GM18526 (cell line): Measurements from ENCODE around the gene PRR5L.

Experiments used
- POLR2A ChIP-seq: IDR thresholded peaks from 3 replicates; pipeline ENCODE4 v1.6.1; 2011; ENCODE audit not compliant: insufficient read length; ENCODE audit errors: extremely low read depth

PRR5L gene

GRCh38 chr11:36376009-36376887 lies 80.2 kb downstream of the PRR5L start:
- TF ChIP-seq POLR2A = no peak

- no peak for TF ChIP-seq POLR2A
These were observed 81.0 kb downstream of the PRR5L start for GRCh38 chr11:36376888-36377758.

- no peak for TF ChIP-seq POLR2A
These were observed 81.9 kb downstream of the PRR5L start for GRCh38 chr11:36377759-36378564.

- TF ChIP-seq POLR2A = no peak
These were observed 83.6 kb downstream of the PRR5L start for GRCh38 chr11:36379653-36380052.

GRCh38 chr11:36380296-36381014 lies 84.4 kb downstream of the PRR5L start:
- TF ChIP-seq POLR2A = no peak

- TF ChIP-seq POLR2A = no peak
These were observed 84.9 kb downstream of the PRR5L start for GRCh38 chr11:36381015-36381360.

- TF ChIP-seq POLR2A = no peak
These were observed 87.1 kb downstream of the PRR5L start for GRCh38 chr11:36383195-36383594.

- TF ChIP-seq POLR2A = no peak
These were observed 89.3 kb downstream of the PRR5L start for GRCh38 chr11:36385121-36385970.

- no peak for TF ChIP-seq POLR2A
These were observed 90.3 kb downstream of the PRR5L start for GRCh38 chr11:36386411-36386810.

GRCh38 chr11:36388071-36388470 lies 92.0 kb downstream of the PRR5L start:
- no peak for TF ChIP-seq POLR2A

- TF ChIP-seq POLR2A = no peak
These were observed 92.9 kb downstream of the PRR5L start for GRCh38 chr11:36388951-36389350.

- TF ChIP-seq POLR2A = no peak
These were observed 93.7 kb downstream of the PRR5L start for GRCh38 chr11:36389811-36390210.

GRCh38 chr11:36390963-36391471 lies 94.9 kb downstream of the PRR5L start:
- no peak for TF ChIP-seq POLR2A

GRCh38 chr11:36392196-36392595 lies 96.1 kb downstream of the PRR5L start:
- no peak for TF ChIP-seq POLR2A
